ENCODE data around the gene CYP51A1.
A peak's percentile ranks its signal among the peaks of the same experiment; 100 is the strongest.

DNA sequence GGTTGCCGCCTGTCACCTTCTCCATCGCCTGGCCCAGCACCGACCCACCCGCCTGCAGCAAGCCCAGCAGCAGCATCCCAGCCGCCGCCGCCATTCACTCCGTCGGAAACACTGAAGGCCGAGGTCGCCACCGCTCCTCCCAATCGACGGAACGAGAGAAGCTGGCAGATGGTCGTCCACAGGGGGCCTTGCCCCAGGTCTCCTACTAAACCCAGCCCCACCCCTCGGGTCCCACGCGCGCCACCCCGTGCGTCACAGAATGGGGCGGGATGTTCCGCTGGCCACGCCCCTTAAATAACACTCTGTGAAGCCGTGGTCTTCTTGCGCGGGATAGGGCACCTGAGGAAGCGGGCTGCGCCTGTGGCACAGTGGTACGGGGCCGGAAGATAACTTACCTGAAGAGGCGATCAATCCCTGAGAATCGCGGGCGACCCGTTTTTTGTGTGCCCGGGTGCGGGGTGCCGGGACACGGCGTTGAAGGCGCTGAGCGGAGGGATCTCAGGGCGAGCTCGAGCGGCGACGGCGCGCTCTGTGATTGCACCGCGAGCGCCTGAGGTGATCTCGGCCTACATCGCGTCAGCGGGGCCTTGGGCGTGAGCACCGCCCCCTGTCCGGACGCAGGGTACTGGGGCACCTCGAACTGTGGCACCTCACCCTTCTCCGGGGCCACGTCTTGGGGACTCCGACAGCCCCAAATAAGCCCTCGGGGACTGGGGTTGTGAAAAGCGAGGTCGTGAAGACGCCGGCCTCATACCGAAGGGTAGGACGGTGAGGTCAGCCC, at the start of gene CYP51A1:
- TF ChIP-seq POLR2A (IDR thresholded peaks at IDR 0.05): peak; percentile 84 to 85
- peak; percentile 94 to 98 for TF ChIP-seq EP300 (IDR thresholded peaks at IDR 0.05)

Data from tibial nerve (tissue), 3 donors.